ENCODE measurements around the gene DDA1. TPM values are rescaled to one million over a fixed set of nuclear protein-coding genes. Genes with fewer than 3 reads are reported as not detected.
A peak's percentile ranks its signal among the peaks of the same experiment; 100 is the strongest.

Gene DDA1
- total RNA-seq, 1 experiment from 2014 or later = 42.8 TPM

GRCh38 chr19:17292301-17293074 is 16.9 kb upstream of the DDA1 start (continued):
- TF ChIP-seq NFATC4 (CRISPR knock-in tag; IDR thresholded peaks at IDR 0.05) = no peak
- TF ChIP-seq GTF2I (CRISPR knock-in tag; conservative IDR thresholded peaks at IDR 0.05) = no peak
- no peak for TF ChIP-seq ZNF512 (CRISPR knock-in tag; IDR thresholded peaks at IDR 0.05; ENCODE audit: borderline replicate concordance)
- no peak for TF ChIP-seq TCF7 (CRISPR knock-in tag; IDR thresholded peaks at IDR 0.05; ENCODE audit: low read depth)
- peak; percentile 94 for TF ChIP-seq MAX (CRISPR knock-in tag; IDR thresholded peaks at IDR 0.05)
- no peak for TF ChIP-seq ESRRA (CRISPR knock-in tag; IDR thresholded peaks at IDR 0.05; ENCODE audit: borderline replicate concordance)
- peak; percentile 92 for TF ChIP-seq ZNF121 (CRISPR knock-in tag; IDR thresholded peaks at IDR 0.05)
- TF ChIP-seq JAZF1 (CRISPR knock-in tag; IDR thresholded peaks at IDR 0.05) = no peak
- TF ChIP-seq HMGXB4 (CRISPR knock-in tag; IDR thresholded peaks at IDR 0.05) = peak; percentile 92
- TF ChIP-seq MXD4 (CRISPR knock-in tag; IDR thresholded peaks at IDR 0.05; ENCODE audit: borderline replicate concordance) = no peak
- TF ChIP-seq RORB (CRISPR knock-in tag; IDR thresholded peaks at IDR 0.05) = no peak
- peak; percentile 63; the same call in 1 of the 2 replicates for TF ChIP-seq CREM (CRISPR knock-in tag; IDR thresholded peaks at IDR 0.05)
- TF ChIP-seq GABPB1 (CRISPR knock-in tag; IDR thresholded peaks at IDR 0.05) = no peak
- no peak for TF ChIP-seq PRRX2 (CRISPR knock-in tag; IDR thresholded peaks at IDR 0.05)
- no peak for TF ChIP-seq ZNF671 (CRISPR knock-in tag; IDR thresholded peaks at IDR 0.05)
- TF ChIP-seq ZNF219 (CRISPR knock-in tag; IDR thresholded peaks at IDR 0.05; ENCODE audit: borderline replicate concordance) = no peak
- TF ChIP-seq USF1 (CRISPR knock-in tag; IDR thresholded peaks at IDR 0.05) = peak; percentile 48; the same call in 1 of the 2 replicates
- TF ChIP-seq E2F1 (CRISPR knock-in tag; IDR thresholded peaks at IDR 0.05) = 0 out of 2 replicates have a peak, but pooled peaks have one; percentile 78
- TF ChIP-seq ETV6 (CRISPR knock-in tag; IDR thresholded peaks at IDR 0.05) = no peak
- TF ChIP-seq ATF3 (CRISPR knock-in tag; conservative IDR thresholded peaks at IDR 0.05) = no peak
- TF ChIP-seq ELF4 (CRISPR knock-in tag; IDR thresholded peaks at IDR 0.05; ENCODE audit: low read depth) = no peak
- TF ChIP-seq E2F5 (CRISPR knock-in tag; IDR thresholded peaks at IDR 0.05) = peak; percentile 69; the same call in 1 of the 2 replicates
- no peak for TF ChIP-seq NR2C2 (CRISPR knock-in tag; IDR thresholded peaks at IDR 0.05)
- TF ChIP-seq ATF6 (CRISPR knock-in tag; IDR thresholded peaks at IDR 0.05) = no peak
- TF ChIP-seq ZNF423 (CRISPR knock-in tag; IDR thresholded peaks at IDR 0.05) = no peak
- no peak for TF ChIP-seq MLX (CRISPR knock-in tag; IDR thresholded peaks at IDR 0.05)
- peak; percentile 75; the same call in 1 of the 2 replicates for TF ChIP-seq TP53 (CRISPR knock-in tag; IDR thresholded peaks at IDR 0.05)
- 0 out of 2 replicates have a peak, but pooled peaks have one; percentile 11 for TF ChIP-seq USF2 (CRISPR knock-in tag; IDR thresholded peaks at IDR 0.05)
